ENCODE measurements around the gene SUPV3L1.

Gene SUPV3L1

GRCh38 chr10:69181433-69181832 lies 1.4 kb downstream of the SUPV3L1 start:
- no peak for DNase-seq (ENCODE audit: low read depth, low spot score)
- TF ChIP-seq CTCF (IDR thresholded peaks at IDR 0.05; ENCODE audit: insufficient read depth, low read length, missing control alignments): no peak
- CTCF ChIA-PET: interaction anchor here (1.2 kb wide), 1 partner anchor 212 kb away, joined by 3 read pairs; no protein-coding TSS in a partner anchor
- POLR2A ChIA-PET: no interaction called here
- H3K4me3 ChIP-seq (ENCODE audit: low read depth, low read length): peak overlapping the region; percentile 100

- DNase-seq (ENCODE audit: low read depth, low spot score): no peak
- ChIA-PET CTCF (interaction anchor here (1.1 to 1.2 kb wide), 2 partner anchors 208 to 211 kb away, joined by 3 to 4 read pairs; no protein-coding TSS in a partner anchor), POLR2A (no interaction called here)
These were observed 2.0 kb downstream of the SUPV3L1 start for GRCh38 chr10:69182005-69182404.

GRCh38 chr10:69186524-69186923 lies 6.5 kb downstream of the SUPV3L1 start:
- DNase-seq (ENCODE audit: low read depth, low spot score): no peak
- no peak overlapping the region for H3K4me3 ChIP-seq (ENCODE audit: low read depth, low read length)
- TF ChIP-seq CTCF (IDR thresholded peaks at IDR 0.05; ENCODE audit: insufficient read depth, low read length, missing control alignments): no peak
- ChIA-PET CTCF (interaction anchor here (0.7 kb wide), 1 partner anchor 10 kb away, joined by 4 read pairs; no protein-coding TSS in a partner anchor), POLR2A (no interaction called here)

More at GRCh38 chr10:69182005-69182404, 2.0 kb downstream of the SUPV3L1 start:
- no peak for TF ChIP-seq CTCF (IDR thresholded peaks at IDR 0.05; ENCODE audit: insufficient read depth, low read length, missing control alignments)
- no peak overlapping the region for H3K4me3 ChIP-seq (ENCODE audit: low read depth, low read length)

- POLR2A ChIA-PET: interaction anchor here (0.6 kb wide), 1 partner anchor 11 kb away, joined by 3 read pairs; no protein-coding TSS in a partner anchor
- CTCF ChIA-PET: interaction anchor here (1.1 kb wide), 1 partner anchor 9 kb away, joined by 3 read pairs; no protein-coding TSS in a partner anchor
- no peak for TF ChIP-seq CTCF (IDR thresholded peaks at IDR 0.05; ENCODE audit: insufficient read depth, low read length, missing control alignments)
- no peak for DNase-seq (ENCODE audit: low read depth, low spot score)
- no peak overlapping the region for H3K4me3 ChIP-seq (ENCODE audit: low read depth, low read length)
These were observed 21.0 kb downstream of the SUPV3L1 start for GRCh38 chr10:69201045-69201444.

- ChIA-PET POLR2A (no interaction called here), CTCF (interaction anchor here (0.8 to 0.9 kb wide), 2 partner anchors 14 to 188 kb away, joined by 3 read pairs; no protein-coding TSS in a partner anchor)
- no peak for DNase-seq (ENCODE audit: low read depth, low spot score)
- no peak for TF ChIP-seq CTCF (IDR thresholded peaks at IDR 0.05; ENCODE audit: insufficient read depth, low read length, missing control alignments)
- H3K4me3 ChIP-seq (ENCODE audit: low read depth, low read length): no peak overlapping the region
These were observed 22.3 kb downstream of the SUPV3L1 start for GRCh38 chr10:69202332-69202731.

GRCh38 chr10:69208761-69209160 lies 28.7 kb downstream of the SUPV3L1 start:
- no peak for TF ChIP-seq CTCF (IDR thresholded peaks at IDR 0.05; ENCODE audit: insufficient read depth, low read length, missing control alignments)
- ChIA-PET CTCF (no interaction called here), POLR2A (no interaction called here)
- no peak for DNase-seq (ENCODE audit: low read depth, low spot score)
- no peak overlapping the region for H3K4me3 ChIP-seq (ENCODE audit: low read depth, low read length)

Data from AG04449 (cell line).